Pons (tissue), 1 donor: ENCODE data around the gene RTL1.

ENCODE experiments used
- DNase-seq: peaks from one replicate; pipeline ENCODE4 v3.0.0-alpha.2; 2016; ENCODE audit warnings: low spot score

RTL1 gene

DNA sequence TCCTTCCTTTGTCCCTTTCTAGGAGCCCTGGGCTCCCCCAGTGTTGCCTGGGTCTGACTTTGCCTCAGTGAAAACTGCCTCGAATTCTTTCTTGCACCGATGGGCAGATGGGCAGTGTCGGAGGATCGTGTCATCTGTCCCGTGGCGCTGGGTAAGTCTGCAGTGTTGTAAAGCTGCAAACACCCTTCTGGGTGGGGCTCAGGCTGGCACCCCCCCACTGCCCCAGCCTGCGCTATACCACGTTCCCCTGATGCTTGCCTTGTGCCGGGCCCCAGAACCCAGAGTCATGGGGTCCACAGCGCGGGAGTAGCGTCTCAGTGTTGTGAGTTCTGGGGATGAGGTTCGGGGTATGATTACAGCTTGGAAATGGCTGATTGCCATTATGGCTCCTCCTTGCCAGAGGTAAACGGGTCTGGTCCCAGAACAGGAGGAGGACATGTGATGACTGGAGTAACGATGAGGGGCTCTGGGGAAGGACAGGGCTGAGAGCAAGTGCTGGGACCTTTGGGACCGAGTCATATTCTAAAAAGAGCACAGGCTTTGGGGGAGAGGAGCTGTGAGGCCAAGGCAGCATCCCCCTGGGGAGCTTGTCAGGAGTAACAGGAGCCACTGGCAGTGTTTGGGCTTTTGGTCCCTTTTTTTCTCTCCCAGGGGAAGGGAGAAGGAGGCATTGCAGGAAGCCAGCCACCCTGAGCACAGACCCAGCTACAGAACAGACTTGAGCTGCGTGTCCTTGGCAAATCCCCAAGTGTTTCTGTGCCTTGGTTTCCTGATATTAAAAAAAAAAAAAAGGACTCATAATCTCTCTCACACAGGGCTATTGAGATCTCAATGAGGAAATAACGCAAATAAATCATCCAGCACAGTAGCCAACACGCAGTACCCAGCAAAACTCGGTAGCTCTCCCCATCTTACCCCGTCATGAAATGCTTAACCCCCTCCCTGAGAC is 4.3 kb downstream of the RTL1 start:
- DNase-seq = no peak

DNA sequence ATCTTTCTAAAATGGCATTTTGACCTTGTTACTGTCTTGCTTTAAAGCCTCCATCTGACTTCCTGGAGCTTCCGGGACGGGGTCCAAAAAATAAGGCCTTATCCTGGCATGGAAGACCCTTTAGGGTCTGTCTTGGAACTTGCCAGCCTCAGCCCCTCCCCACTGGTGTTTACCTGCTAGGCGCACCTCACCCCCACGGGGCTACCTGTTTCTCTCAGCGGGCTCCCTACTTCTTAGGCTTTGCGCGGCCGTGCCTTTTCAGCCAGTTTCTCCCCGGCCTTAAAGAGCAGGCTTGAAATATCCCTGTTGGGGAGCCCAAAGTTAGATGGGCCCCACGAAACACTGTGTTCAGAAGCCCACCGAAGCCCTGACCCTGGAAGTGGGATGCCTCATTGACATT is 5.1 kb downstream of the RTL1 start:
- no peak for DNase-seq

DNA sequence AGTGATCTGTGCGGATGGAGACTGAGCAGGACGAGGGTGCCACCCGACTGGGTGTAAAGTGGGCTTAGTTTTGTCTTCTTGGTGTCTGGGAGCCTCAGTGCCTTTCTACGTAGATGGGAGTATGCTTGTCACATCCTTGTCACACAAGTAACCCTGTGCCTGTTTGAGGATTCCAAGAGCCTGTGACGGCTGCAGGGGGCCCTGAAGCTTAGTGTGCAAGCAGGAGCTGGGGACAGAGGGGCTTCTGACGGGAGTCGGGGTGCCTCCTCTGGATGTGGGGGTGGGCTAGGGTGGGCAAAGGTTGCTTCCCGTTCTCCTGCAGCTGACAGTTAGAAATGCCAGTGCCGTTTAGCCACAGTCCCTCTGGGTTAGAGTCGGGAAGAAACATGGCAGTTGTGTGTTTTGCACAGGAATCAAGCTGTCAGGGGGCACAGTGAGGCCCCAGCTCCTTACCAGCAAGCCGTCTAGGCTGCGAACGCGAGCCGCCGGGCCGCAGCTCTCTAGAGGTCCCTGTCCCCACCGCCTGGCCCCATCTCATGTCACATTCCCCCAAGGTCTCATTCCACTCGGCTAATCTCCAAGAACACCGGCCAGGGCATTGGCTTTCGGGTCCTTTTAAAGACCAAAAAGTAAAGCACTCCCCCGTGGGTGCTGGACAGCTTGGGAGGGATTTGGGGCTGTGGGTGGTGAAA is 7.0 kb downstream of the RTL1 start:
- DNase-seq = no peak

DNA sequence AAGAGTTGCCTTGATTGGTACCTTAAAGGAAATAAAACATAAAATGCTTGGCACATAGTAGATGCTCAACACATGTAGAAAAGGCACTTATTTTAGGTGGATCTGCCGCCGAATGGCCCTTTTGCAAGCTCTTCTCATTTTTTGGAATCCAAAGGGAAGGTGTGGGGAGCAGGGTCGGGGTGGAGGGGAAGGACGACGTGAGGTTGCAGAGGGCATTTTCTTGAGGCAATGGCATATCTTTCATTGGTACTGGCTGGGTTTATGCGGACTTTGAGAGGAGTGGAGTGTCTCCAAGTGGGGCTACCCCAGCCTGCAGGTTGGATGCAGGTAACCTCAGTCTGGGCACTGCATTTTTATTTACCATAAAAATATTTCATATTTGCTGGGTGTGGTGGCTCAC is 8.1 kb downstream of the RTL1 start:
- no peak for DNase-seq

DNA sequence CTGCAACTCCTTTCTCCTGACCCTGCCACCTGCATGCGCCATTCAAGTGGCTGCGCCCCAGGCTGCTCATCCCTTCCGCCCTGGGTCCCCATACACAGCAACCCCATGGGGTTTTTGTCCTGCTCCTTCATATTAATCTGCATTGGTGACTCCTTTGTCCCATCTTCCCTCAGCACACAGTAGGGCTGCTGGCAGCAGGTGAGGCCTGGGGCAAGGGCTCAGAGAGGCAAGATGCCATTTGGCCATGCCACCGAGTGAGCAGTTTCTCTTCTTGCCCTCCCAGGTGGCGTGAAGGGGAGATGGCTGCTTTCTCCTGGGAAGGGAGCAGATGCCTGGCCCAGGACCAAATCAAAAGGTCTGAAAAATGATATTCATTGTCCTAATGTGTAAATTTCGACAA is 9.1 kb downstream of the RTL1 start:
- no peak for DNase-seq

DNA sequence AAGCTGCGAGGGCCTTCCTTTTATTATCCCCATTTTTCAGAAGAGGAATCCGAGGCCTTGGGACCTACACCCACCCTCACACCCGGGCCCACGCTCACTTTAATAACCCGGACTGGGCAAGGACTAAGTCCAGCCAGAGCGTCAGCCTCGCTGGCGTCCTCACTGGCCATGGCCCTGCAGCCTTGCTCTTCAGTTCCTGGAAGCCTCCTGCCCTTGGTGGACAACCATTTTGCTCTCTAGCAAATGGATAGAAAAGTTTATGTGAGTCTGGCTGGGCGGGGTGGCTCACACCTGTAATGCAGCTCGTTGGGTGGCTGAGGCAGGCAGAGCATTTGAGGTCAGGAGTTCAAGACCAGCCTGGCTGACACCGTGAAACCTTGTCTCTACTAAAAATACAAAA is 9.8 kb downstream of the RTL1 start:
- DNase-seq = no peak

DNA sequence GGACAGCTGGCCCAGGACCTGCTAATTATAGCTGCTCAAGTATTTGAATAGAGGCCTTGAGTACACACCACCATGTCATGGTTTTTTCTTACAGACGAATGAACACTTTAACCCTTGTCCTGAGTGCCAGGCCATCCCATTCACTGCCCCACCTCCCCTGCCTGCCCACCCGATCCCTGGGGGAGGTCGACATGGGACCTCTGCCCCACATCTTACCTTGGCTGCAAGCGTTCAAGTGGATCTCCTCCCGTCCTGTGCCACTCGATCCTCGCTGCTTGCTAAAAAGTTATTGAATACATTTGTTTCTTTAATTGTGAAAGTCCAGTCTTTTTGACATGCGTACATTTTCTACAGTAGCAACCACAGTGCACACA is 10.3 kb downstream of the RTL1 start:
- DNase-seq = no peak

DNA sequence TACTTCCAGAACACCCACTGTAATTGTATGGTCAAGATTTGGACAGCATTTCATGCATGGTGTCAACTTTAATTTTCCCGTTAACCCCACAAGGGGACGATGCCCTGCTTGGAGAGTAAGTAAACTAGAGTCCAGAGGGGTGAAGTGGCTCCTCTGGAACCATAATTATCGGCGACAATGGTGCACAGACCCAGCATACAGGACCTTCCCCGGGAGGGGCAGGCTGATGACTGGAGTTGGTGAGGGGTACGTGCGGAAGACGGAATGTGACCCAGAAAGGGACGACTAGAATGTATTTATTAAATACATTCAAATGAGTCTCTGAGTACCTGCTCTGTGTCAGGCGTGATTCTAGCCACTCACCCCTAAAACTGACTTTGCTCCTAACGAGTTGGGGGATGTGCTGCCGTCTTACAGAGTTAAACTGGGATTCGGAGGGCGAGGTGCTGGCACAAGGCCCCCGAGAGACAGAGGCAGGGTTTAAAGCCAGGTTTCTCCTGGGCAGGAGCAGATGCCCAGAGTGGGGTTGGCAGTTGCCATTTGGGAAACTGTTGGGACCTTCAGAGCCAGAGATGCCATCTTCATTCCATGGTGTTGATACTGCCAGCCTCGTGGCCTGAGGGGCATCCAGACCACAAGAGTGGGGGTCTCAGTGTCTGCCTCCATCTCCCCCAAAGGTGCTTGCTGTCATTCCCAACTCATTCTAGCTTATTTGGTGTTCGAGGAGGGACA is 10.9 kb downstream of the RTL1 start:
- DNase-seq = no peak

DNA sequence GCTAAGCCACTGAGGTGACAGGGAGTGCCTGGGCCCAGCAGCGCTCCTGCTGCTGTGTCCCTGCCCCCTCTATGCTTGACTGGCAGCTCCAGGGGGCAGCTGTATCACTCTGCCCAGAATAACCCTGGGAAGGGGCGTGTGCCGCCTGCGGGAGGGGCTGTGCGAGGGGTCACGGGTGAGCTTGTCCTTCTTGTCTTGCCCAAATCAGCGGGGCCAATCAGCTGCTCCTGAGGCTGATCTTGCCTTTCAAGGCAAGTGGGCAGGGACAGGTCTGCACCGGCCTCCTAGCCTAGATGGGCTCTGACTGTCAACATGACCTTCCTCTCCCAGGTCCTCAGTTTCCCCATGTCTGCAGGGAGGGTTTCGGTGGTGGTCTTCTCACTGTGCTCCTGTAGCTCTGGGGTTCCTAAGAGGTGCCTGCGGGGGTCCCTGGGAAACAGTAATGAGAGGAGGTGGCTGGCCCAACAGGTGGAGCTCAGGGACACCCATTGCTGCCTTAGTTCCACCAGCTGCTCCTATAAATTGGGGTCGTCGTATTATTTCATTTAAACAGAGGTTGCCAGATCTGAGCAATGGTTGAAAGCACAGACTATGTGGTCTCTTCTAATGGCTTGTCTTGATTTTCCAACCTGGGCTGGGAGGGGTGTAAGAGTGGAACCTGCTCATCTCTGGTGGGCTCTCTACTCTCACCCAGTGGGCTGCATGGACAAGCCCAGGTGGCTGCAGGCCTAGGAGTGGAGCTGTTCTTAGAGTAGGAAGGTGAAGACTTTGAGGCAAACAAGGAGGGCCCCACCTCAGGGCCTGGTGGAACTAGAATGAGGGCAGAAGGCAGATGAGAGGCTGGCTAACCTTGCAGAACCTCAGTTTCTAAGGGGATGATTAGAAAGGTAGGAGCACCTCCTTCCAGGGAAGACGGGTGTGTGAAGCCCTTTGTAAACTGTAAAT is 11.7 kb downstream of the RTL1 start:
- no peak for DNase-seq

DNA sequence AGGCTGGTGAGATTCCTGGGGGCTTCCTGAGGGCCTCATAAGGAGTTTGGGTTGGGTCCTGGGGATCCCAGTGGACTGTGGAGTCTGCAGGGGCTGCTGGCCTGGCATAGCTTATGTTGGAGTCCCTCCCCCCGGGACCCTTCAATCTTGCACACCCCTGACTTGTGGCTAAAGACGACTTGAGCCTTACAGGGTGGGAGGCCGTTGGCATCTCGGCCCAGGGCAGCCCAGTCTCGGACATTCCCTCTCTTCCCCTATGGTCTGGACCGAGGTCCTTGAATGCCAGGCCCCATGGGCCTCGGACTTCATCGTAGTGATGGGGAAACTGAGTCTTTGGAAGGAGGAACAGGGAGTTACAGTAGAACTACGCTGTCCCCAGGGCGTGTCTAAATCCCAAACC is 12.5 kb downstream of the RTL1 start:
- DNase-seq = no peak

DNA sequence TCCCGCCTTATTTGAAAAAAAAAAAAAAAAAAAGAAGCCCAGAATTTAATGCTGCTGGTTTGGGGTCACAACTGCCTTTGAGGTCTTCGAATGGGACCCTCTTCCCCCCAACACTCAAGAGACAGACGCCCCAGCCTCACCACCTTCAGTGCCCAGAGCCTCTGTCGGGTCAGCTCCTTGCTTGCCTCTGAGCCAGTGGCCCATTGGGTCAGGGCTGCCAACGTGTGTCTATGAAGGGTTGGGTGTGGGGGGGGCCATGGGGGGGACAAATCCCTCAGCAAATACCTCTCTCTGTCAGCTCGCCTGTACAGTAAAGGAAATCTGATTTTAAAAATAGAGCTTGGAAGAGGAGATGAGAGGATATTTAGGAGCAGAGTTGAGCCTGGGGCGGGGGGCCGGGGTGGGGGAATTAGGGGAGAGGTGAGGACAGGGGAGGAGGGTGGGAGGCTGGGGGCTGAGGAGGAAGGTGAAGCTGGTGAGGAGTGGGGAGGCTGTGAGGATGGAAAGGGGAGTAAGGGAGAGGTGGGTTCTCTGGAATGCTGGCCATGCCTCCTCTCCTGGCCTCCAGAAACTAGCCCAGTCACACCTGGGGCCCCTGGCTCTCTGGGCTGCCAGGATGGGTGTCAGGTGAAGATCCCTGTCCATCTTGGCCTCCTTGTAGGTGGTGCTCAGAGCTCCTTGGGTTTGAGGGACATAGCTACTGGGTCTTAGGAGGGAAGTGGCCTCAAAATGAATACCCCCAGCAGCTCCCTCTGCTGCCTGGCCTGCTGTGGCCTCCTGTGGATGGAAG is 13.3 kb downstream of the RTL1 start:
- DNase-seq = no peak

DNA sequence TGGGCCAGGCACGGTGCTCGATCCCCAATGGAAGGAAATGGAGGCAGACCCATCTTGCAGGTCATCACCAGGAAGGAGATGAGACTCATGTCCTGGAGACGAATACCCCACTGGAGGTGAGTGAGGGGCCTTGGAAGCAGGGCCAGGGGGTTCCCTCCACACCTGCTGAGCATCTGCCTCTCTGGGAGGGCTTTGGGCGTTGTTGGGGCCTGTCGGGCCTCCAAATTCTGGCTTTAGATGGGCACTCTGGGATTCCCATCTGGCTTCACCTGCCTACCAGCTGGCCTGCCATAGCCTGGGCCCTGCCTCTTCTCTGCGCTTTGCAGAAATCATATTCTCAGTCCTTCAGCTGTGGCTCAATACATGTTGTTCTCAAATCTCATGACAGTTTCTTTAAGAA is 13.9 kb downstream of the RTL1 start:
- no peak for DNase-seq

DNA sequence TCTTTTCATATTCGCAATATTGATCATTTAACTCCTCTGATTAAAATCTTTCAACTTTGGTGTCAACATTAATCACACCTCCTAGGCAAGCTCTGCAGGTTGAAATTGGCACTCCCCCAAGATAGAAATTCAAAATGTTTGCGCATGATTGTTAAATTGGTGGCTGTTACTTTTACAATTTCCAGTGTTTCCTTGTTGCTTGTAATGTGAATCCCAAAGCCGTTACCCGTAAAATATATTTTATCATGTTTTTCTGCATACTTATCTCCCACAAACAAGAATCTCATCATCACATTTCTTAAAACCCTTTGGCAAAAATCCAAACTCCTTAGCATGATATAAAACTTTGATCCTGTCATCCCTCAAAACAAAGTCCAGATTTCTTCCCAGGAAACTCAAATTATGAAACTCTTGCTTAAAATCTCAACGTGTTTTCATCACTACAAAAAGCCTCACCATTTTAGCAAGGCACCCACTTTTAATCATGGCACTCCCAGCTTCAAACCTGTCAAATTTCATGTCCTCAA is 14.7 kb downstream of the RTL1 start:
- DNase-seq = no peak

DNA sequence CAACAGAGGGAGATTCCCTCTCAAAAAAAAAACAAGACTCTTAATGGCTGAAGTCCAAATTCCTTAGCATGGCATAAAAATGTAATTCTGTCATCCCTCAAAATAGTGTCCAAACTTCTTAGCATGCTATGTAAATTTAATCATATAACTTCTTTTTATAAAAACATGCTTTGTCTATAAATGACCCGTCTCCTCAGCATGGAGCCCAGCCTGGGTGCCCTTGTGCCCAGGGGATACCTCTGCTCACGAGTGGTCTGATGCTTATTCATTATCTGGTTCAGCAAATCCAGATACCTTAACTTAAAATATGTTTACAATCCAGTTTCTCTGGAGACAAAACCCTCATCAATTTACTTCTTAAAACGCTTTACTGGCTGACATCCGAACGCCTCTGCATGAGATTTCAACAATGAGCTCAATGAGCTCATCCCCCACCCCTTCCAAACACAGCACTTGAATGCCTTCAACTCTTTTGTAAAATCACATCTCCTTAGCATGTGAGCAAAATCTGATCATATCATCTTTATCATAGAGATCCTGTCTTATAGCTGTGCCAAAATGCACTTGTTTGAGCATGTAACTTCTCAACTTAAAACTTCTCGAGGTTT is 15.7 kb downstream of the RTL1 start:
- no peak for DNase-seq

DNA sequence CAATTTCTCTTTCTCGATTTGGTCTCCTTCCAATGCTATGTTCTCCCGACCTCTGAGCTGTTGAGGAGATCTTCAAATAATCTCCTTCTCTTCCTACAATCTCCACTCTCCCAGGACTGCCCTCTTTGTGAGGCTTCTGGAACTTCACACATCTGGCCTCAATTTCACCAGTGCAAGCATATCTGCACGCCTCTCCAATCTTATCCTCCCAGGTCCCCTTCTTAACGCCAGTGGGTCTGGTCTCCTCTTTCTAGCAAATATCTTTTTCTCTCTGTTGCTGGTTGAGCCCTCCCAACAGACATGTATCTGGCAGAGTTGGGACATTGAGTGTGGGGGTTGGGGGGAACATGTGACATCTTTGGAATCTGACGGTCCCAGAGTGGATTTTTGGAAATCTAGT is 17.9 kb downstream of the RTL1 start:
- no peak for DNase-seq

DNA sequence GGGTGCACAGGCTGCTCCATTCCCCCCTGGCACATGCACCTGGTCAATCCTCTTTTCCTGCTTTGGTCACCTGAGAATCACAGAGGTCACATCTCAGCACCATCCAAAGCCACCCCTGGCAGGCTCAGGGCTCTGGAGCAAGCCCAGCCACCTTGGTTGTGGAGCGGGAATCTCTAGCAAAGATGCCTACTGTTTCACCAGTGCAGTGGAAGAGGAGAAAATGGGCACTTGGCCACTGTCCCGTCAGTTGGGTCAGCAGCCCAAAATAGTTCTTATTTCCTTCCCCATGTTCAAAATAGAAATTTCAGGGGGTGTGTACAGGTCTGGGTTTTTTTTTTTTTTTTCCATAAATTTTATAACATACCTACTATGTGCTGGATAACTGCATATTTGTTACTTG is 18.3 kb downstream of the RTL1 start:
- no peak for DNase-seq

DNA sequence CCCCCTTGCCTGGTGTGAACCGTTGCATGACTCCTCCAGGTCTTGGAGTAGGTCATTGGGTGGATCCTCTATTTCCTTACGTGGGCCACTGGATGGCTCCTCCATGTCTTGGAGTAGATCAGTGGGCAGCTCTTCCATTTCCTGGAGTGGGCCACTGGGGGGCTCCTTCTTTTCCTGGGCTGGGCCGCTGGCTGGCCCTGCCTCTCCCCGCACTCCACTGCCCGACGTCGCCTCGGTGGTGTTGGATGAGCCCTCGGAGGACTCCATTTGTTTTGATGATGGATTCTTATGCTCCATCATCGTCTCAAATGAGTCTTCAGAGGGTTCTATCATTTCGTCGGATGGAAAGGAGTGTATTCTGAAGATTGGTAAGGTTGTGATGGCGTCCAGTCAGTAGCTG is 19.1 kb downstream of the RTL1 start:
- no peak for DNase-seq

DNA sequence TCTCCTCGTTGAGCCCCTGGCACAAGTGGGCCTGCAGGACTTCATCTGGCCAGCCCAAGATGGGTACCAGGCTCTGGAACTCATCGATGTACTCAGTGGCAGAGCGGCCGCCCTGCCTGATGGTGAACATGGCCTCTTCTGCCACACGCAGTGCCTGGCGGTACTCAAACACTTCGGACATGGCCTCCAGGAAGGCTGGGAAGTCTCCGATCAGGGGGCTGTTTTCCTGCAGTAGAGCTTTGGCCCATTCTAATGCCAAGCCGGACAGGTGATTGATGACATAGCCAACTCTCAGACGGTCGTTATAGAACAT is 19.8 kb downstream of the RTL1 start:
- no peak for DNase-seq

DNA sequence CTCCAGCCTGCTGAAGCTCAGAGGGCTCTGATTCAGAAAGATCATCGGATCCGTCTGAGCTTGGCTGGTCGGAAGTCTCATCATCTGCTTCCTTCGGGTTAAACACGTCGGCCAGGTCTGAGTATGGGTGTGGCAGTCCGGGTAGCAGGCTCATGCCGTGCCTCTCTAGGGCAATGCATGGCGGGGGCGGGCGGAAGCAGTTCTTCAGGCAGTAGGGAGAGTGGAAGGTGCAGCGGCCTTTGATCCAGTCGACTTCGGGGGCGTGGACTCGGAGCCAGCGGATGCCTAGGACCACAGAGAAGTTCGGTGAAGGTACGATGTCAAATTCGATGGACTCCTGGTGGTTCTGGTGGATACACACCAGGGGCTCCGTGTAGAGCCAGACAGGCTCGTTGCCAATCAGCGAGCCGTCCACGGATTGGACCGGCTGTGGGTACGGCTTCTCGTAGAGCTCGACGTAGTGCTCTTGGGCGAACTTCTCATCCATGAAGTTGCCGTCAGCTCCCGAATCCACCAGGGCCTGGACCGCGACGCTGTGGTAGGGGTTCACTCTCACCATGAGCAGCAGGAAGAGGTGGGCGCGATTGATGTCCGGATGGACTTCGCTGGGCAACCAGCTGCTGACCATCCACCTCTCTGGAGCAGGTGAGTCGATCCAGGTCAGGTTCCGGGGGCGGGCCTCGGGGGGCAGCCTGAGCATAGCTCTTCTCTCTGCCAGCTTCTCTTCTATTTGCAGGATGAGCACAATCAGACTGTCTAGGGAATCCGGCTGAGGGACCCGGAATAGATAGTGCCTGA is 20.3 kb downstream of the RTL1 start:
- DNase-seq = no peak
